OCI-LY7 (cell line): ENCODE results near the gene GRAMD1B. TPM values are rescaled to one million over a fixed set of nuclear protein-coding genes. Genes with fewer than 3 reads are reported as not detected.

Experiments used
- BruUV-seq: library from RNA; stranded (reverse); fragments of 400-500 nt; replicated peaks from 2 replicates; lab custom pipeline; 2021; lab: Mats Ljungman, UMichigan
- CTCF ChIA-PET: fragments of 300-600 bp; sonication (Branson Sonifier 250); formaldehyde crosslinking; loops from one replicate; lab custom pipeline; 2022; ENCODE audit warnings: antibody characterized with exemption; ENCODE audit not compliant: unreplicated experiment; lab: Charles Lee
- POLR2A ChIA-PET: fragments of 300-600 bp; sonication (Branson Sonifier 250); formaldehyde crosslinking; loops from one replicate; lab custom pipeline; 2022; ENCODE audit warnings: antibody characterized with exemption; lab: Charles Lee
- DNase-seq: peaks from one replicate; pipeline ENCODE4 v3.0.0-alpha.2; 2015; ENCODE audit warnings: low spot score
- H2AFZ ChIP-seq: fragments of 200-600 bp; sonication (generic), shearing (Covaris generic); 2 replicates; pipeline ENCODE4 v1.6.1; 2014; ENCODE audit warnings: mild to moderate bottlenecking, antibody characterized with exemption, low read length, moderate library complexity
- H3K27ac ChIP-seq: fragments of 200-600 bp; sonication (generic); 2 replicates; pipeline ENCODE4 v1.5.1; 2014; ENCODE audit warnings: mixed run types, low read depth, mild to moderate bottlenecking, moderate library complexity, low read length, inconsistent platforms; ENCODE audit not compliant: poor library complexity, severe bottlenecking
- H3K36me3 ChIP-seq: fragments of 200-600 bp; sonication (generic); 2 replicates; pipeline ENCODE4 v1.6.1; 2014; ENCODE audit warnings: mild to moderate bottlenecking, antibody characterized with exemption, low read length, moderate library complexity, mixed read lengths; ENCODE audit not compliant: insufficient read depth
- H3K4me1 ChIP-seq: fragments of 200-600 bp; sonication (generic); 2 replicates; pipeline ENCODE4 v1.5.1; 2014; ENCODE audit warnings: mild to moderate bottlenecking, low read length; ENCODE audit not compliant: insufficient read depth, poor library complexity, severe bottlenecking
- H3K4me2 ChIP-seq: fragments of 200-600 bp; sonication (generic); 2 replicates; pipeline ENCODE4 v1.6.1; 2014; ENCODE audit warnings: mild to moderate bottlenecking, low read length
- H3K4me3 ChIP-seq: fragments of 200-600 bp; sonication (generic); 2 replicates; pipeline ENCODE4 v1.5.1; 2014; ENCODE audit warnings: mild to moderate bottlenecking, low read depth, low read length; ENCODE audit not compliant: poor library complexity, severe bottlenecking
- H3K79me2 ChIP-seq: fragments of 200-600 bp; sonication (generic); 2 replicates; pipeline ENCODE4 v1.6.1; 2016; ENCODE audit warnings: low read depth, mild to moderate bottlenecking, low read length, moderate library complexity, mixed read lengths; ENCODE audit not compliant: insufficient read depth
- H3K9me2 ChIP-seq: fragments of 200-600 bp; sonication (generic); 2 replicates; pipeline ENCODE4 v1.6.1; 2016; ENCODE audit warnings: mild to moderate bottlenecking, low read length, mixed read lengths; ENCODE audit not compliant: insufficient read depth
- H3K9me3 ChIP-seq: fragments of 200-600 bp; sonication (generic); 2 replicates; pipeline ENCODE4 v1.6.1; 2014; ENCODE audit warnings: mild to moderate bottlenecking, mixed run types, low read length, mixed read lengths
- H4K20me1 ChIP-seq: fragments of 200-600 bp; sonication (generic); 2 replicates; pipeline ENCODE4 v1.6.1; 2014; ENCODE audit warnings: mild to moderate bottlenecking, antibody characterized with exemption, low read length, moderate library complexity, mixed read lengths; ENCODE audit not compliant: insufficient read depth
- EZH2phosphoT487 ChIP-seq: fragments of 200-600 bp; sonication (generic); IDR thresholded peaks from 2 replicates; pipeline ENCODE4 v1.6.1; 2018; ENCODE audit warnings: low read depth, borderline replicate concordance, mild to moderate bottlenecking, mixed run types, antibody characterized with exemption, low read length, moderate library complexity, mixed read lengths
- intact Hi-C: fragments of 100-400 bp; cut with micrococcal nuclease; formaldehyde crosslinking; loops from one replicate; pipeline ENCODE4 v1.10.0; 2022; ENCODE audit not compliant: unreplicated experiment
- total RNA-seq, 2 experiments: library from RNA; depleted of rRNA in 1 of 2; stranded (reverse); fragments of >200 nt in 1 of 2; shearing (Covaris generic) in 1 of 2; gene quantifications; 2 replicates each; pipeline ENCODE4 v1.2.3, GENCODE V29; 2014 to 2022
- TF ChIP-seq, protein P1 (sequence below): fragments of 200-600 bp; sonication (generic); conservative IDR thresholded peaks from 2 replicates; pipeline ENCODE4 v1.5.1; 2014; ENCODE audit warnings: mild to moderate bottlenecking, antibody characterized with exemption, low read length, moderate library complexity, mixed read lengths

The GRAMD1B gene
- total RNA-seq, 2 experiments from 2014 or later: 0.16 TPM; not detected in 1

DNA sequence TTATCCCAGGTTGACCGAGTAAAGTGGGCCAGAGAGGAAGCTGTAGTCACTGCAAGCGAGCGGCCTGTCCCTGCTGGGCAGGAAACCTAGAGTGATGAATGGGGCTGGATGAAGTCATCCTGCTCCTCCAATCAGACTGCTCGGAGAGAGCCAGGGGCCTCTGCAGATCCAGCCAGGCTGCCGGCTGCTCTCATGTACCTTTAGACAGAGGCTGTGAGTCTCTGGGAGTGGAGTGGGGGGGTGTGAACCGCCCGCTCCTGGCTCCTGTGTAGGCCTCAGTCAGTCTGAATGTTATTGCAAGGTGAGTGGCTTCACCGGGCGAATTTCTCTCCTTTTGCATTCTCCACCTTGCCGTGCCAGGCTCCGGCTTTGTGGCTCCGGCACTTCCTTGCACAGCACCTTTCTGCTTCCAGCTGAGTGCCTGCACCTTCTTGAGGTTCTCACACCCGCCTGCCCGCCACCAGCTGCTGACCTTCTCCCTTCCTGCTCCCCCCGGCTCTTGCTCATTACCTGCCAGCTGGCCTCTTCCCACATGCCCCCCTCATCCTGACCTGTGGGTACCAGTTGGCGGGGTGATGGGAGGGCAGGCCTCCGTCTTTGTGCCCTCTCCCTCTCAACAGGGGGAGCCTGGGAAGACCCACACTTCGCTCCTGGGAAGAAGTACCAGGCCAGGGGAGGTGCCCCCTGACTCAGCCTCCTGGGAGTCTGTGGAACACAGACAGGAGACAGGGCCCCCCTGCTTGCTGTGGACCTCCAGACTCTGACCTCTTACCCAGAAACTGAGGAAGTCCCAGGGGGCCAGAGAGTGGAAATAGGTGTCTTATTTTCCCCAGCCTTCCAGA lies 79.9 kb downstream of the GRAMD1B start:
- DNase-seq: no peak
- no peak overlapping the region for H2AFZ ChIP-seq
- H3K27ac ChIP-seq: no peak overlapping the region
- no peaks in the 10 kb centered on the region for H3K9me3 ChIP-seq
- no peak for TF ChIP-seq EZH2phosphoT487
- TF ChIP-seq, protein P1, sequence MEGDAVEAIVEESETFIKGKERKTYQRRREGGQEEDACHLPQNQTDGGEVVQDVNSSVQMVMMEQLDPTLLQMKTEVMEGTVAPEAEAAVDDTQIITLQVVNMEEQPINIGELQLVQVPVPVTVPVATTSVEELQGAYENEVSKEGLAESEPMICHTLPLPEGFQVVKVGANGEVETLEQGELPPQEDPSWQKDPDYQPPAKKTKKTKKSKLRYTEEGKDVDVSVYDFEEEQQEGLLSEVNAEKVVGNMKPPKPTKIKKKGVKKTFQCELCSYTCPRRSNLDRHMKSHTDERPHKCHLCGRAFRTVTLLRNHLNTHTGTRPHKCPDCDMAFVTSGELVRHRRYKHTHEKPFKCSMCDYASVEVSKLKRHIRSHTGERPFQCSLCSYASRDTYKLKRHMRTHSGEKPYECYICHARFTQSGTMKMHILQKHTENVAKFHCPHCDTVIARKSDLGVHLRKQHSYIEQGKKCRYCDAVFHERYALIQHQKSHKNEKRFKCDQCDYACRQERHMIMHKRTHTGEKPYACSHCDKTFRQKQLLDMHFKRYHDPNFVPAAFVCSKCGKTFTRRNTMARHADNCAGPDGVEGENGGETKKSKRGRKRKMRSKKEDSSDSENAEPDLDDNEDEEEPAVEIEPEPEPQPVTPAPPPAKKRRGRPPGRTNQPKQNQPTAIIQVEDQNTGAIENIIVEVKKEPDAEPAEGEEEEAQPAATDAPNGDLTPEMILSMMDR: no peak
- H3K4me1 ChIP-seq: no peaks in the 10 kb centered on the region
- no peaks in the 10 kb centered on the region for H4K20me1 ChIP-seq
- BruUV-seq: no TSS peak
- H3K9me2 ChIP-seq: no peaks in the 10 kb centered on the region
- no peak overlapping the region for H3K4me3 ChIP-seq
- ChIA-PET POLR2A (no interaction called here), CTCF (no interaction called here)
- no peaks in the 10 kb centered on the region for H3K36me3 ChIP-seq
- no peak overlapping the region for H3K4me2 ChIP-seq
- intact Hi-C loops: no loop called here
- H3K79me2 ChIP-seq: no peaks in the 10 kb centered on the region

DNA sequence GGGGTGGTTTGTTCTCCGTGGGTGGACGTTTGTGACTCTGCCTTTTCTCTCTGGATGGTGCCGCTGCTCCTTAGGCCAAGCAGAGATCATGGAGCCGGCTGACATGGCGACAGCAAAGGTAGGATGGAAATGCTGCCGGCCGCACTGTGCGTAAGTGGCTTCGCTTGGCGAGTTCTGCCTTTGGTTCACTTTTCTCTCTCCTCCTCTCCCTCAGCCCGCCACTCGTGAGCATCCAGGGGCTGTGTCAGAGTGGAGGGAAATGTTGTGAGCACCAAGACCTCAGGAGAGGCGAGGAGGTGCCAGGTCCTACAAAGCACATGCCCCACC lies 80.5 kb downstream of the GRAMD1B start:
- Histone ChIP-seq H3K27ac (no peak overlapping the region), H3K4me1 (no peaks in the 10 kb centered on the region), H3K79me2 (no peaks in the 10 kb centered on the region), H3K9me2 (no peaks in the 10 kb centered on the region), H3K4me2 (no peak overlapping the region), H3K4me3 (no peak overlapping the region), H4K20me1 (no peaks in the 10 kb centered on the region), H3K9me3 (no peaks in the 10 kb centered on the region), H2AFZ (no peak overlapping the region), H3K36me3 (no peaks in the 10 kb centered on the region)
- POLR2A ChIA-PET: no interaction called here
- intact Hi-C loops: no loop called here
- TF ChIP-seq, protein P1: no peak
- TF ChIP-seq EZH2phosphoT487: no peak
- CTCF ChIA-PET: no interaction called here
- DNase-seq: no peak
- BruUV-seq: no TSS peak
